DMS53 treated with DMSO at 0.1 percent for 48 hours (cell line): ENCODE measurements around the gene STK26.
"Not testable (repeated sequence)": the region's sequence is repeated elsewhere in the genome, so short reads cannot be mapped to it uniquely, and the experiment has no call there.

ENCODE experiments used
- DNase-seq: peaks from one replicate; lab custom pipeline; 2025; ENCODE audit not compliant: unreplicated experiment; lab: John Stamatoyannopoulos, UW

STK26 gene

GRCh38 chrX:132034648-132035047, 11.5 kb downstream of the STK26 start:
- DNase-seq = no peak

- no peak for DNase-seq
These were observed 14.4 kb downstream of the STK26 start for GRCh38 chrX:132037479-132037993.

- no peak for DNase-seq
These were observed 17.0 kb downstream of the STK26 start for GRCh38 chrX:132040066-132040465.

- no peak for DNase-seq
These were observed 17.9 kb downstream of the STK26 start for GRCh38 chrX:132041015-132041414.

- no peak for DNase-seq
These were observed 20.9 kb downstream of the STK26 start for GRCh38 chrX:132043977-132044376.

GRCh38 chrX:132044953-132045352, 21.9 kb downstream of the STK26 start:
- no peak for DNase-seq

GRCh38 chrX:132045456-132045855, 22.4 kb downstream of the STK26 start:
- no peak for DNase-seq

GRCh38 chrX:132046533-132046932, 23.4 kb downstream of the STK26 start:
- DNase-seq = no peak

GRCh38 chrX:132051778-132052177, 28.7 kb downstream of the STK26 start:
- not testable (repeated sequence) for DNase-seq

- no peak for DNase-seq
These were observed 34.9 kb downstream of the STK26 start for GRCh38 chrX:132058050-132058449.

- no peak for DNase-seq
These were observed 35.9 kb downstream of the STK26 start for GRCh38 chrX:132058975-132059374.

GRCh38 chrX:132059973-132060540, 37.0 kb downstream of the STK26 start:
- no peak for DNase-seq

GRCh38 chrX:132063334-132063733, 40.2 kb downstream of the STK26 start:
- no peak for DNase-seq

GRCh38 chrX:132063862-132064261, 40.8 kb downstream of the STK26 start:
- no peak for DNase-seq

- DNase-seq = no peak
These were observed 45.3 kb downstream of the STK26 start for GRCh38 chrX:132068405-132068804.

GRCh38 chrX:132071254-132071653, 48.2 kb downstream of the STK26 start:
- no peak for DNase-seq

- DNase-seq = no peak
These were observed 54.3 kb downstream of the STK26 start for GRCh38 chrX:132077414-132077813.

GRCh38 chrX:132077912-132078311, 54.8 kb downstream of the STK26 start:
- DNase-seq = no peak

- no peak for DNase-seq
These were observed 62.7 kb downstream of the STK26 start for GRCh38 chrX:132085786-132086185.

- DNase-seq = no peak
These were observed 63.6 kb downstream of the STK26 start for GRCh38 chrX:132086672-132087071.

GRCh38 chrX:132088864-132089263, 65.8 kb downstream of the STK26 start:
- DNase-seq = no peak

- DNase-seq = no peak
These were observed 67.5 kb downstream of the STK26 start for GRCh38 chrX:132090403-132091159.
